Measurements from ENCODE around the gene RASD2.
"Not testable (repeated sequence)": the region's sequence is repeated elsewhere in the genome, so short reads cannot be mapped to it uniquely, and the experiment has no call there.

Gene RASD2

GRCh38 chr22:35540595-35541253, at the start of gene RASD2:
Gene RASD2 (plus strand): TSS chr22:35540831. CDS start chr22:35546810, 5,979 bp downstream.
- in situ Hi-C loops (cut with MboI; ENCODE audit: low sequenced_read_pairs) = no loop called here

GRCh38 chr22:35491061-35491907, 49.3 kb upstream of the RASD2 start:
- in situ Hi-C loops (cut with MboI; ENCODE audit: low sequenced_read_pairs) = not testable (repeated sequence)

- in situ Hi-C loops (cut with MboI; ENCODE audit: low sequenced_read_pairs) = no loop called here
Measured at GRCh38 chr22:35491908-35492380, 48.7 kb upstream of the RASD2 start.

GRCh38 chr22:35493074-35493473, 47.6 kb upstream of the RASD2 start:
- in situ Hi-C loops (cut with MboI; ENCODE audit: low sequenced_read_pairs) = no loop called here

- in situ Hi-C loops (cut with MboI; ENCODE audit: low sequenced_read_pairs) = not testable (repeated sequence)
Measured at GRCh38 chr22:35495711-35496110, 44.9 kb upstream of the RASD2 start.

- in situ Hi-C loops (cut with MboI; ENCODE audit: low sequenced_read_pairs) = no loop called here
Measured at GRCh38 chr22:35496768-35497312, 43.8 kb upstream of the RASD2 start.

GRCh38 chr22:35498026-35498800, 42.4 kb upstream of the RASD2 start:
- in situ Hi-C loops (cut with MboI; ENCODE audit: low sequenced_read_pairs) = no loop called here

- in situ Hi-C loops (cut with MboI; ENCODE audit: low sequenced_read_pairs) = no loop called here
Measured at GRCh38 chr22:35502836-35503235, 37.8 kb upstream of the RASD2 start.

GRCh38 chr22:35505399-35506258, 35.0 kb upstream of the RASD2 start:
- in situ Hi-C loops (cut with MboI; ENCODE audit: low sequenced_read_pairs) = no loop called here

- in situ Hi-C loops (cut with MboI; ENCODE audit: low sequenced_read_pairs) = no loop called here
Measured at GRCh38 chr22:35506259-35506570, 34.4 kb upstream of the RASD2 start.

GRCh38 chr22:35507851-35508250, 32.8 kb upstream of the RASD2 start:
- in situ Hi-C loops (cut with MboI; ENCODE audit: low sequenced_read_pairs) = not testable (repeated sequence)

GRCh38 chr22:35509451-35509850, 31.2 kb upstream of the RASD2 start:
- in situ Hi-C loops (cut with MboI; ENCODE audit: low sequenced_read_pairs) = no loop called here

GRCh38 chr22:35509960-35510359, 30.7 kb upstream of the RASD2 start:
- in situ Hi-C loops (cut with MboI; ENCODE audit: low sequenced_read_pairs) = no loop called here

GRCh38 chr22:35510481-35510934, 30.1 kb upstream of the RASD2 start:
- in situ Hi-C loops (cut with MboI; ENCODE audit: low sequenced_read_pairs) = no loop called here

GRCh38 chr22:35510951-35511350, 29.7 kb upstream of the RASD2 start:
- in situ Hi-C loops (cut with MboI; ENCODE audit: low sequenced_read_pairs) = no loop called here

- in situ Hi-C loops (cut with MboI; ENCODE audit: low sequenced_read_pairs) = no loop called here
Measured at GRCh38 chr22:35514366-35514765, 26.3 kb upstream of the RASD2 start.

GRCh38 chr22:35515952-35516351, 24.7 kb upstream of the RASD2 start:
- in situ Hi-C loops (cut with MboI; ENCODE audit: low sequenced_read_pairs) = not testable (repeated sequence)

GRCh38 chr22:35516723-35517122, 23.9 kb upstream of the RASD2 start:
- in situ Hi-C loops (cut with MboI; ENCODE audit: low sequenced_read_pairs) = no loop called here

- in situ Hi-C loops (cut with MboI; ENCODE audit: low sequenced_read_pairs) = no loop called here
Measured at GRCh38 chr22:35517207-35517606, 23.4 kb upstream of the RASD2 start.

All from HL-60/S4 treated with retinoic acid at 250 ng/mL for 4 days and 3 days (cell line).